ENCODE measurements around the gene GCN1.

DNA sequence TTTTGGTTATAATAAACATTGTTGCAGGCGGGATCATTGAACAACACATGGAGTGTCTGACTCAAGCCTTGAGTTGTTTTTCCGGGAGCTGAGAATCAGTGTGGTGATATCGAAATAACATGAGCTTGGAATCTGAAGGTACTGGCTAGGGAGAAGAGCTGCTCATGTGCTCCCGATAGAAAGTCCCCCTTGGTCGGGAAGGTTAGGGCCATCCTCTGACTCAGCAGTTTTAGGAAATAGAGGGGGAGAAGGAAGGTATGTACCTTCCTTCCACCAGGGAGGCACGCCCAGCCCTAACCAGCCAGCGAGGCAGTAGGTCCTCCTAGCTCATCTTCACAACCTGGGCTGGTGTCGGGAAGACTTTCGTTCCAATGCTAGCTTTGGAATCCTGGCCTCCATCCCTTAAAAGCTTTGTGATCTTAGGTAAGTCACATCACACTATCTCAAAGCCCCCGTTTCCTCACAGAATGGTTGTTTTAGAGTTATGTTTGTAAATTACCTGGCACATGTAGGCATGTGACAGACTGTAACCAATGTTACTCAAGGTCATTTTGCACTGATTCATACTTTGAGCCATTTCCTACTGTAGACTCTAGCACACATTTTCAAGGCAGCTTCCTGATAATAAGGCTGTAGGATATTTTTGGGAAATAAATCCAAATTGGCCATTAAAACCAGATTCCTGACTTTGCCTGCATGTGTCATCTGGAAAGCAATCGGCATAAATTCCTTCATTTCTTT lies 76.0 kb downstream of the GCN1 start:
- no peak for TF ChIP-seq POLR2A (IDR thresholded peaks at IDR 0.05)
- TF ChIP-seq, protein P1, sequence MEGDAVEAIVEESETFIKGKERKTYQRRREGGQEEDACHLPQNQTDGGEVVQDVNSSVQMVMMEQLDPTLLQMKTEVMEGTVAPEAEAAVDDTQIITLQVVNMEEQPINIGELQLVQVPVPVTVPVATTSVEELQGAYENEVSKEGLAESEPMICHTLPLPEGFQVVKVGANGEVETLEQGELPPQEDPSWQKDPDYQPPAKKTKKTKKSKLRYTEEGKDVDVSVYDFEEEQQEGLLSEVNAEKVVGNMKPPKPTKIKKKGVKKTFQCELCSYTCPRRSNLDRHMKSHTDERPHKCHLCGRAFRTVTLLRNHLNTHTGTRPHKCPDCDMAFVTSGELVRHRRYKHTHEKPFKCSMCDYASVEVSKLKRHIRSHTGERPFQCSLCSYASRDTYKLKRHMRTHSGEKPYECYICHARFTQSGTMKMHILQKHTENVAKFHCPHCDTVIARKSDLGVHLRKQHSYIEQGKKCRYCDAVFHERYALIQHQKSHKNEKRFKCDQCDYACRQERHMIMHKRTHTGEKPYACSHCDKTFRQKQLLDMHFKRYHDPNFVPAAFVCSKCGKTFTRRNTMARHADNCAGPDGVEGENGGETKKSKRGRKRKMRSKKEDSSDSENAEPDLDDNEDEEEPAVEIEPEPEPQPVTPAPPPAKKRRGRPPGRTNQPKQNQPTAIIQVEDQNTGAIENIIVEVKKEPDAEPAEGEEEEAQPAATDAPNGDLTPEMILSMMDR (IDR thresholded peaks at IDR 0.05): no peak
